NT2/D1 (cell line): ENCODE data around the gene CPEB2.

Experiments used
- SUZ12 ChIP-seq: IDR thresholded peaks from 2 replicates; pipeline ENCODE4 v1.6.1; 2011; ENCODE audit not compliant: insufficient read length, insufficient read depth; ENCODE audit errors: extremely low read depth
- YY1 ChIP-seq: IDR thresholded peaks from 2 replicates; pipeline ENCODE4 v1.6.1; 2011; ENCODE audit not compliant: insufficient read length, insufficient read depth
- ZNF274 ChIP-seq: IDR thresholded peaks from 2 replicates; pipeline ENCODE4 v1.6.1; 2011; ENCODE audit warnings: mild to moderate bottlenecking, low read depth, low read length

- TF ChIP-seq SUZ12 (no peak), YY1 (no peak), ZNF274 (no peak)
Observed at GRCh38 chr4:15100380-15100779, 98.1 kb downstream of the CPEB2 start.
